Astrocyte of the spinal cord (primary cell): ENCODE results near the gene EIF1AX.
"Not testable (repeated sequence)": the region's sequence is repeated elsewhere in the genome, so short reads cannot be mapped to it uniquely, and the experiment has no call there.

ENCODE experiments used
- DNase-seq: peaks from one replicate; pipeline ENCODE4 v3.0.0; 2011; ENCODE audit warnings: low read depth, low spot score
- H3K4me3 ChIP-seq: 2 replicates; pipeline ENCODE4 v1.5.1; 2011; ENCODE audit warnings: low read depth, mild to moderate bottlenecking, low read length, moderate library complexity
- CTCF ChIP-seq: IDR thresholded peaks from 2 replicates; pipeline ENCODE4 v1.5.1; 2012; ENCODE audit warnings: low read depth, mild to moderate bottlenecking, low read length, inconsistent platforms
- in situ Hi-C: cut with HindIII; loops from 2 replicates; pipeline ENCODE4 v1.10.0; 2017; ENCODE audit warnings: low sequenced_read_pairs

EIF1AX gene

DNA sequence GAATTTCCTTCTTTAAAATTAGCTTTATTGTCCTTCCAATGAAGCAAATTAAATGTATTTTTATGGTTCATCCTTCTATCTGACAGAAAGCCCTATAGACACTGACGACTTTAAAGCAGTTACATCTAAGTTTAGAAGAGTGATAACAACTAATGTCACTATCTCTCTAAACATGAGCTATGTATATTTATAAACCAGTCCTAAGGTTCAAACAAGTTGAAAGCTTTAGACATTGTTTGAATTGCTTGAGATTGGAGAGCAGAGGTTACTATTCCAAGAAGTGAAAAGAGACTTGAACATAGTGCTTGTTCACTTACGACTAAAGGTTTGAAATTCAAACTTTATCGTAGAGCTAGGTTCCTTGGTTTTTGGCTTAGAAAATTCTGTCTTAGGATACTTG lies 30.2 kb upstream of the EIF1AX start:
- in situ Hi-C loops: no loop called here
- TF ChIP-seq CTCF: no peak
- DNase-seq: no peak
- no peak overlapping the region for H3K4me3 ChIP-seq

DNA sequence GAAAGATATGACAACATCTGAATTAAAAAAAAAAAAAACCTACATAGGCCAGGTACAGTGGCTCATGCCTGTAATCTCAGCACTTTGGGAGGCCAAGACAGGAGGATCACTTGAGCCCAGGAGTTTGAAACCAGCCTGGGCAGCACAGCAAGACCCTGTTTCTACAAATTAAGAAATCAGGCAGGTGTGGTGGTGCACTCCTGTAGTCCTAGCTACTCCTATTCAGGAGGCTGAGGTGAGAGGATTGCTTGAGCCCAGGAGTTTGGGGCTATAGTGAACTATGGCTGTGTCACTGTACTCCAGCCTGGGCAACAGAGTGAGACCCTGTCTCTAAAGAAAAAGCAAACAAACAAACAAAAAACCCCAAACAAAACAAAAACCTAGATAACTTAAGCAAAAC lies 20.9 kb upstream of the EIF1AX start:
- DNase-seq, H3K4me3 ChIP-seq, in situ Hi-C loops: not testable (repeated sequence)

- TF ChIP-seq CTCF: no peak
- in situ Hi-C loops: no loop called here
- no peak for DNase-seq
- no peak overlapping the region for H3K4me3 ChIP-seq
Measured at GRCh38 chrX:20159797-20160385, 18.3 kb upstream of the EIF1AX start.

DNA sequence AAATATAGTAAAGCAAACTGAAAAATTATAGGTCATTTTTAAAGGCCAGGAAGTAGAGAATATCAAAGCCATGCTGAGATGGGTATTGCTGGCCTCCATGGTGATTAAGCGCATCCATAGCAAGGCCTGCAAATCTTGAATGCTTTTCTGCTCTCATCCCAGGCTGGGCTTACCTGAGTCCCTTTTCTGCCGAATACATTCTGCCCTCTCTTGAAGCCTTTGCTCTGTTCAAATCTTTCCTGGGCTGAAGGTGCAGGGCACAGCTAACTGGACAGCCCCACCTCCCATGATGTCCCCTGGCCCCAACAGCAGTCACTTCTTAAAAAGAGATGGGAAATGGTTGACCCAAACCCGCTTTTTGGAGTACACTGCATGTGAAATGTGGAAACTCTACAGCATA lies 10.1 kb upstream of the EIF1AX start:
- in situ Hi-C loops: no loop called here
- H3K4me3 ChIP-seq: no peak overlapping the region
- no peak for TF ChIP-seq CTCF
- DNase-seq: no peak

GRCh38 chrX:20149326-20149725 lies 7.7 kb upstream of the EIF1AX start:
- H3K4me3 ChIP-seq: no peak overlapping the region
- in situ Hi-C loops: no loop called here
- TF ChIP-seq CTCF: no peak
- no peak for DNase-seq

- no peak overlapping the region for H3K4me3 ChIP-seq
- DNase-seq: no peak
- in situ Hi-C loops: no loop called here
- no peak for TF ChIP-seq CTCF
Measured at GRCh38 chrX:20147561-20147960, 5.9 kb upstream of the EIF1AX start.

- TF ChIP-seq CTCF: no peak
- H3K4me3 ChIP-seq: no peak overlapping the region
- peak; percentile 31 for DNase-seq
- in situ Hi-C loops: no loop called here
Measured at GRCh38 chrX:20144491-20144890, 2.9 kb upstream of the EIF1AX start.
